Brain pericyte (primary cell): Measurements from ENCODE around the gene NUCKS1.

Source experiments
- DNase-seq: peaks from one replicate; pipeline ENCODE4 v3.0.0-alpha.2; 2012; ENCODE audit warnings: low read depth, low spot score

Gene NUCKS1

GRCh38 chr1:205772607-205773032 lies 22.6 kb upstream of the NUCKS1 start:
- DNase-seq: no peak

GRCh38 chr1:205770618-205771017 lies 20.6 kb upstream of the NUCKS1 start:
- no peak for DNase-seq

GRCh38 chr1:205769641-205770365 lies 19.8 kb upstream of the NUCKS1 start:
- no peak for DNase-seq

- DNase-seq: no peak
Observed at GRCh38 chr1:205767248-205767647, 17.3 kb upstream of the NUCKS1 start.

- DNase-seq: no peak
Observed at GRCh38 chr1:205766570-205766969, 16.6 kb upstream of the NUCKS1 start.

- no peak for DNase-seq
Observed at GRCh38 chr1:205766038-205766437, 16.1 kb upstream of the NUCKS1 start.

GRCh38 chr1:205764578-205764977 lies 14.6 kb upstream of the NUCKS1 start:
- no peak for DNase-seq

GRCh38 chr1:205763980-205764379 lies 14.0 kb upstream of the NUCKS1 start:
- DNase-seq: no peak

- DNase-seq: no peak
Observed at GRCh38 chr1:205760606-205761005, 10.6 kb upstream of the NUCKS1 start.

- no peak for DNase-seq
Observed at GRCh38 chr1:205756552-205756951, 6.6 kb upstream of the NUCKS1 start.

GRCh38 chr1:205754857-205755256 lies 4.9 kb upstream of the NUCKS1 start:
- no peak for DNase-seq

- no peak for DNase-seq
Observed at GRCh38 chr1:205751036-205751651, 1.2 kb upstream of the NUCKS1 start.

- peak; percentile 90 for DNase-seq
Observed at GRCh38 chr1:205749234-205750137, 496 bp downstream of the NUCKS1 start.

- peak; percentile 44 for DNase-seq
Observed at GRCh38 chr1:205748403-205749233, 1.4 kb downstream of the NUCKS1 start.

GRCh38 chr1:205746757-205747412 lies 3.1 kb downstream of the NUCKS1 start:
- no peak for DNase-seq

- no peak for DNase-seq
Observed at GRCh38 chr1:205744403-205744802, 5.6 kb downstream of the NUCKS1 start.

- DNase-seq: no peak
Observed at GRCh38 chr1:205743977-205744376, 6.0 kb downstream of the NUCKS1 start.

- DNase-seq: no peak
Observed at GRCh38 chr1:205741681-205742080, 8.3 kb downstream of the NUCKS1 start.

GRCh38 chr1:205739348-205740160 lies 10.4 kb downstream of the NUCKS1 start:
- peak; percentile 56 for DNase-seq

GRCh38 chr1:205735218-205735617 lies 14.8 kb downstream of the NUCKS1 start:
- DNase-seq: no peak
